ENCODE data around the gene PPP1R17.

PPP1R17 gene

DNA sequence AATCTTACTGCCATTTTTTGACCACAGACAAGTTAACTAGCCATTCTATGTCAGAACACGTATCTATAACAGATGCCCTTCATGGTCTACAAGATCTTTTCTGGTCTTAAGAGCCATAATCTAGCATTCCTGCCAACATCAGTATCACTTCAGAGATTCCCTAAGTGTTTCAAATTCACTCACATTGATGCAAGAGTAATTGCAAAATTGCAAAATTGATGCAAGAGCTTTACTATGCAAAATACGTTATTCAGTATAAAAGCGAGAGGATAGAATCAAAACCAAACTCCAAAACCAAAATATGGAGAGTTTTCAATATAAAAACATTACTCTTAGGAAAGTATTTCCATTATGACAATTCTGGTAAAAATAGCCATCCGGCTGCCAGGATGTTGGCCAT is 38.1 kb upstream of the PPP1R17 start:
- in situ Hi-C loops (cut with MboI; ENCODE audit: low sequenced_read_pairs, unreplicated experiment): no loop called here
- no peak for DNase-seq (ENCODE audit: low spot score)
- TF ChIP-seq, protein P1, sequence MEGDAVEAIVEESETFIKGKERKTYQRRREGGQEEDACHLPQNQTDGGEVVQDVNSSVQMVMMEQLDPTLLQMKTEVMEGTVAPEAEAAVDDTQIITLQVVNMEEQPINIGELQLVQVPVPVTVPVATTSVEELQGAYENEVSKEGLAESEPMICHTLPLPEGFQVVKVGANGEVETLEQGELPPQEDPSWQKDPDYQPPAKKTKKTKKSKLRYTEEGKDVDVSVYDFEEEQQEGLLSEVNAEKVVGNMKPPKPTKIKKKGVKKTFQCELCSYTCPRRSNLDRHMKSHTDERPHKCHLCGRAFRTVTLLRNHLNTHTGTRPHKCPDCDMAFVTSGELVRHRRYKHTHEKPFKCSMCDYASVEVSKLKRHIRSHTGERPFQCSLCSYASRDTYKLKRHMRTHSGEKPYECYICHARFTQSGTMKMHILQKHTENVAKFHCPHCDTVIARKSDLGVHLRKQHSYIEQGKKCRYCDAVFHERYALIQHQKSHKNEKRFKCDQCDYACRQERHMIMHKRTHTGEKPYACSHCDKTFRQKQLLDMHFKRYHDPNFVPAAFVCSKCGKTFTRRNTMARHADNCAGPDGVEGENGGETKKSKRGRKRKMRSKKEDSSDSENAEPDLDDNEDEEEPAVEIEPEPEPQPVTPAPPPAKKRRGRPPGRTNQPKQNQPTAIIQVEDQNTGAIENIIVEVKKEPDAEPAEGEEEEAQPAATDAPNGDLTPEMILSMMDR (IDR thresholded peaks at IDR 0.05; ENCODE audit: borderline replicate concordance, control extremely low read depth, extremely low read depth, insufficient read depth, missing control alignments): no peak

GRCh38 chr7:31651234-31652062 is 35.6 kb upstream of the PPP1R17 start:
- DNase-seq (ENCODE audit: low spot score): no peak
- in situ Hi-C loops (cut with MboI; ENCODE audit: low sequenced_read_pairs, unreplicated experiment): no loop called here
- TF ChIP-seq, protein P1 (IDR thresholded peaks at IDR 0.05; ENCODE audit: borderline replicate concordance, control extremely low read depth, extremely low read depth, insufficient read depth, missing control alignments): no peak

DNA sequence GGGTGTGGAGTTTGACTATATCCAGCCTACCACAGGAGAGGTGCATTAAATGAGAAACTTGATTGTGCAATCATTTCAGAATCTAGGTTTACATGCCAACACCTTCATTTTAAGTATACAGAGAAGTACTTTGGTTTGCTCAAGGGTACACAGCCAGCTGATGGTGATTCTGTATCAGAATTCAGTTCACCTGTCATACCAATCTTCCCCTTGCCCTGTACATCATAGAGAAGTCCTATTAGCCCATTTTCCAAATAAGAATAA is 35.0 kb upstream of the PPP1R17 start:
- TF ChIP-seq, protein P1 (IDR thresholded peaks at IDR 0.05; ENCODE audit: borderline replicate concordance, control extremely low read depth, extremely low read depth, insufficient read depth, missing control alignments): no peak
- no peak for DNase-seq (ENCODE audit: low spot score)
- in situ Hi-C loops (cut with MboI; ENCODE audit: low sequenced_read_pairs, unreplicated experiment): no loop called here

DNA sequence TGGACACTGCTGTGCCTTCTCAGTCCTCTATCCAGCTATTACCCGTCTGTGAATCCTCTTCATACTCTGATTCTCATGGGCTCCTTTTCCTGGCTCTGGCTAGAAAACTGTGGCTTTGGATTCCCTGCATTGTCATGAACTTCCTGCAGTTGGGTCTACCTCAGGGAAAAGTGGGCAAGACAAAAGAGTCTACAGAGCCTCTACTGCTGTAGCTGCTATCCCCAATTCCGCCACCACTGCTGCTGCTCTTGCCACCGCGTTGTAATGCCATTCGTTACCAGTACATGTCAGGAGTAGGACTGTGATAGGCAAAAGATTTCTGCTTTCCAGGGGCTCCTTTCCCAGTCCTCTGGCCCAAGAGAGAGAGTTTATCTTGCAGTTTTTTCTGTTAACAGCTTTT is 23.9 kb upstream of the PPP1R17 start:
- DNase-seq (ENCODE audit: low spot score): no peak
- in situ Hi-C loops (cut with MboI; ENCODE audit: low sequenced_read_pairs, unreplicated experiment): no loop called here
- TF ChIP-seq, protein P1 (IDR thresholded peaks at IDR 0.05; ENCODE audit: borderline replicate concordance, control extremely low read depth, extremely low read depth, insufficient read depth, missing control alignments): no peak

GRCh38 chr7:31664890-31665289 is 22.1 kb upstream of the PPP1R17 start:
- no peak for DNase-seq (ENCODE audit: low spot score)
- TF ChIP-seq, protein P1 (IDR thresholded peaks at IDR 0.05; ENCODE audit: borderline replicate concordance, control extremely low read depth, extremely low read depth, insufficient read depth, missing control alignments): no peak
- in situ Hi-C loops (cut with MboI; ENCODE audit: low sequenced_read_pairs, unreplicated experiment): no loop called here

- in situ Hi-C loops (cut with MboI; ENCODE audit: low sequenced_read_pairs, unreplicated experiment): no loop called here
- DNase-seq (ENCODE audit: low spot score): no peak
- TF ChIP-seq, protein P1 (IDR thresholded peaks at IDR 0.05; ENCODE audit: borderline replicate concordance, control extremely low read depth, extremely low read depth, insufficient read depth, missing control alignments): no peak
Measured at GRCh38 chr7:31665546-31665945, 21.5 kb upstream of the PPP1R17 start.

Data from GM13976 (cell line).